Fibroblast of pulmonary artery (primary cell): Measurements from ENCODE around the gene SPSB4.
"Not testable (repeated sequence)": the region's sequence is repeated elsewhere in the genome, so short reads cannot be mapped to it uniquely, and the experiment has no call there.

Experiments
- DNase-seq: peaks from one replicate; pipeline ENCODE4 v3.0.0-alpha.2; 2010; ENCODE audit warnings: low read depth
- H3K4me3 ChIP-seq: replicated peaks from 2 replicates; pipeline ENCODE4 v1.5.1; 2011; ENCODE audit warnings: low read depth, mild to moderate bottlenecking, control low read depth, low read length, moderate library complexity
- TF ChIP-seq, protein P1 (sequence below): IDR thresholded peaks from 2 replicates; pipeline ENCODE4 v1.5.1; 2011; ENCODE audit warnings: mild to moderate bottlenecking, control low read depth, low read length, inconsistent platforms; ENCODE audit errors: missing control alignments

The SPSB4 gene

DNA sequence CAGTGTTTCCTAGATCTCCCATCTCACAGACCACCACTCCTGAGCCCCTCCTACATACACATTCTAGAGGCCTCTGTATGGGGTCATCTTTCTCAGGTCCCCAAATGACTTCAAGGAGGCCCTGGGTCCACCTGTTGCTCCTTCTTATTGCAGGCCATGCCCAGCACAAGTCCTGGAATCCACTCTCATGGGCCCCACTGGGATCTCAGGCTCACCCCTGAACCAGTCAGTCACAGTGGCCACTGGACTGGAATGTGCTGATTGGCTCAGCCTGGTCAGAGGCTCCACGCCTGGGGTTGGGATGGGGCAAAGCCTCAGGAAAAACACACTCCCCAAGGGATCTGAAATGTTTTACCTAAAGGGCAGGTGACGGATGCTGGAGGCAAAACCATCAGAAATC, 55.7 kb downstream of the SPSB4 start:
- TF ChIP-seq, protein P1, sequence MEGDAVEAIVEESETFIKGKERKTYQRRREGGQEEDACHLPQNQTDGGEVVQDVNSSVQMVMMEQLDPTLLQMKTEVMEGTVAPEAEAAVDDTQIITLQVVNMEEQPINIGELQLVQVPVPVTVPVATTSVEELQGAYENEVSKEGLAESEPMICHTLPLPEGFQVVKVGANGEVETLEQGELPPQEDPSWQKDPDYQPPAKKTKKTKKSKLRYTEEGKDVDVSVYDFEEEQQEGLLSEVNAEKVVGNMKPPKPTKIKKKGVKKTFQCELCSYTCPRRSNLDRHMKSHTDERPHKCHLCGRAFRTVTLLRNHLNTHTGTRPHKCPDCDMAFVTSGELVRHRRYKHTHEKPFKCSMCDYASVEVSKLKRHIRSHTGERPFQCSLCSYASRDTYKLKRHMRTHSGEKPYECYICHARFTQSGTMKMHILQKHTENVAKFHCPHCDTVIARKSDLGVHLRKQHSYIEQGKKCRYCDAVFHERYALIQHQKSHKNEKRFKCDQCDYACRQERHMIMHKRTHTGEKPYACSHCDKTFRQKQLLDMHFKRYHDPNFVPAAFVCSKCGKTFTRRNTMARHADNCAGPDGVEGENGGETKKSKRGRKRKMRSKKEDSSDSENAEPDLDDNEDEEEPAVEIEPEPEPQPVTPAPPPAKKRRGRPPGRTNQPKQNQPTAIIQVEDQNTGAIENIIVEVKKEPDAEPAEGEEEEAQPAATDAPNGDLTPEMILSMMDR: no peak
- DNase-seq: no peak
- no peak overlapping the region for H3K4me3 ChIP-seq

DNA sequence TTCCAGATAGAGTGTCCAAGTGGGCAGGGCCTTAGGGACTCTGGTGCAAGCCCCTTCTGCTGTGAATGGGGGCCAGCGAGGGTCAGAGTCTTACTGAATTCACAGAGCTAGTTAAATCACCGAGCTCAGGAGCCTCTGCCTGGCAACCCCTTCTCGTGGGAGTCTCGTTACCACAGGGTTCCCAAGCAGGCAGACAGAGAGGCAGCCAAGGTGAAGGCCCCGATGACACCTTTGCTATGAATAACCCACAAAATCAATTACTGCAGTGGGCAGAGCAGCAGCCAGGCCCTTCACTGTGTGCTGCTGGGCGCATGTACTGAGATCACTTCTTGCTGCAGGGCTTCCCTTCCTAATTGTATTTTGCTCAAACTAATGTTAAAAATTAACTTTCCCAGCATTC, 56.9 kb downstream of the SPSB4 start:
- TF ChIP-seq, protein P1: no peak
- H3K4me3 ChIP-seq: no peak overlapping the region
- no peak for DNase-seq

DNA sequence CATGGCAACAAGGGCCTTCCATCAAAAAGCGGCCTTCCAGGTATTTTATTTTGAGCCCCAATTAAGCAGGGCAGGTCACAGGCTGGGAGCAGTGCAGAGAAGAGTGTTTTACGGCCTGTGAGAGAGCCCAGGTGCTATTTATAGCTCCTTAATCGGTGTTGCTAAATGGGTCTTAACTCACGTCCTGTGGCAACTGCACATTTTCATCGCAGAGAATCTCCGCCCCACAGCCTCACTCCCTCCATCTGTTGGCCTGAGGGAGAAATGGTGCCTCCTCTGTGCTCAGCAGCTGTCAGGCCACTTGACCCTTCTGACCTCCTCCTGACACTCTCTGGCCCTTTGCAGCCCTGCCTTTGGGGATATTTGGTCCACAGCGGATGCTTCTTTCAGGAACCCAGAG, 58.6 kb downstream of the SPSB4 start:
- DNase-seq: no peak
- H3K4me3 ChIP-seq: no peak overlapping the region
- TF ChIP-seq, protein P1: no peak

DNA sequence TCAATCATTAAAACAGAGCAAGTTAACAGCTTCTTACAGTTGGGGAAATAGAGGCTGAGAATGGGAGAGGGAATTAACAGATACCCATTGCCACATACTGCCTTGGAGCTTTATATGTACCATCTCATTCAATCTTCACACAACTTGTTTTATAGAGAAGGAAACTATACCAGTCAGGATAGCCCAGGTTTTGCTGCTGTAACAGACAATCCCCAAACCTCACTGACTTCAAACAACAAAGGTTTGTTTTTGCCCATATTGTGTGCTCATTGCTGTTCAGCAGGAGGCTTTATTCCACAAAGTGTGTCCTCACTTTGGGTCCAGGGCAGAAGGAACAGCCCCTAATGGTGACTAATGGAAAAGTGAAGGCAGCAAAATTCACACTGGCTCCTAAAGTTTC, 59.2 kb downstream of the SPSB4 start:
- TF ChIP-seq, protein P1: no peak
- DNase-seq: no peak

DNA sequence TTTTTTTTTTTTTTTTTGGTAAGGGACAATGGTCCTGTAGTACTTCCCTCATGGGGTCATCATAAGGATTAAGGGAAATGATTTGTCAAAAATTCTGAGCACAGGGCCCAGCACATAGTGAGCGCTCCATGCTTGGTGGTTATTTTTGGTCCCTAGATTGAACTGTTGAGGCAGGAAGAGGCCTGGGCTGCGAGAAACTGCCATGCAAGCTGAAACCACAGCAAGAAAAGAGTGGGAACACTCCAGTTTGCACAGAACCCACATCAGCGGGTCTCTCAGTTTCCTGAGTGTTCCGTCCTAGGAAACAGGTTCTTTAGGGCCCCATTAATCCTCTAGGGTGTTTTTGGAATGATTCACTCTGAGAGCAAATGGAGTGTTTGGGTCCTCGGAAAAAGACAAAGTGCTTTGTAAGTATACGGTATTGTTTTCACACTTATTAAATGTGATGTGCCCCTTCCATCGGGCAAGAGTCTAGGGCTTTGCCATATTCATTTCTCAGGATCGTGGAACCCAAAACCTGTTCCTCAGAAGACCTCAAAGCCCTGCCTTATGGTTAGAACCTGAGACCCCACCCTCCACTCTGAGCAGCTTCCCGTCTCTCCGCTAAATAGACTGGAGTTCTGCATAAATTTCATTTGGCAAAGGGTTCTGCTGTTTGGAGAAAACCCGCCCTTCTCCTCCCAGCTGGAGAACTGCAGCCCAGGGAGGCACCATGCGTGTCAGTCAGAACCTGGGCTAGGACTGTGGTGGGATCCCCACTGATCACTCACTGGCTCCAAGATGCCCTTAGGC, 60.4 kb downstream of the SPSB4 start:
- DNase-seq: no peak
- no peak overlapping the region for H3K4me3 ChIP-seq
- TF ChIP-seq, protein P1: no peak

More for the DNA sequence above, 59.2 kb downstream of the SPSB4 start:
- H3K4me3 ChIP-seq: no peak overlapping the region

DNA sequence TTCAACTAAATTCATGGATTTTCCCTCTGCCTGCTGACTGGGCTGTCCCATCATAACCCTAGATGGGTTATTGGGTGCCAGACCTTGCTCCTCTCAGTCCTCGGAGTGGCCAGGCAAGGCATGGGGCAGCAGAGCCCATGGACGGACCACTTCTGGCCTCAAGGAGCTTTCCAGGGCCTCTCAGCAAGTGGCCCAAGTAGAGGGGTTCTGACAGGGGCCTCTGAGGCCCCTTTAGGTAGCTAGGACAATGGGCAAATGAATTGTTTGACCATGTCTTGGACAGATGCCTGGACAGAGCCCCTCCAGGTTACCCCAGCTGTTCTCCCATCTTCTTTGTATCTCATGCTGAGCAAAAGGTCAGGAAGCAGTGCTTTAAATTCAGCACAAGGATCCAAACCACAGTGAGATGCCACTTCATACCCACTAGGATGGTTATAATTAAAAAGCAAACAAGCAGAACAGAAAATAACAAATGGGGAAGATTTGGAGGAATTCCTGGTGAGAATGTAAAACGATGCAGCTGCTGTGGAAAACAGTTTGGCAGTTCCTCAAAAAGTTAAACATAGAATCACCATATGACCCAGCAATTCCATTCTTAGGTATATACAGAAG, 61.6 kb downstream of the SPSB4 start:
- no peak overlapping the region for H3K4me3 ChIP-seq

DNA sequence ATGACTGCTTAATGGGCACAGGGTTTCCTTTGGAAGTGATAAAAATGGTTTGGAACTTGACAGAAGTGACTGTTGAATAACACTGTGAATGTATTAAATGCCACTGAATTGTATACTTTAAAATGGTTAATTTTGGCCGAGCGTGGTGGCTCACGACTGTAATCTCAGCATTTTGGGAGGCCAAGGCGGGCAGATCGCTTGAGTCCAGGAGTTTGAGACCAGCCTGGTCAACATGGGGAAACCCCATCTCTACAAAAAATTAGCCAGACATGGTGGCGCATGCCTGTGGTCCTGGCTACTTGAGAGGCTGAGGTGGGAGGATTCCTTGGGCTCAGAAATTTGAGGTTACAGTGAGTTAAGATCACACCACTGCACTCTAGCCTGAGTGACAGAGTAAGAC, 62.5 kb downstream of the SPSB4 start:
- DNase-seq, H3K4me3 ChIP-seq: not testable (repeated sequence)

More for the DNA sequence above, 61.6 kb downstream of the SPSB4 start:
- DNase-seq: no peak
- TF ChIP-seq, protein P1: no peak
